ENCODE measurements around the gene CAMTA1. TPM values are rescaled to one million over a fixed set of nuclear protein-coding genes. Genes with fewer than 3 reads are reported as not detected.

The CAMTA1 gene
- total and polyA plus RNA-seq, 9 of the 15 experiments (the other 6 are each of a cell fraction or from before 2014, with no cell fraction given), result 43.9 to 161 (median 65.9) TPM

GRCh38 chr1:7296968-7297367 is 511.7 kb downstream of the CAMTA1 start:
- ChIA-PET POLR2A (interaction anchor here (0.6 kb wide), 1 partner anchor 154 kb away, joined by 3 read pairs; no protein-coding TSS in a partner anchor), CTCF (ENCODE audit: low intra/inter-chr PET ratio) (no interaction called here)
- Histone ChIP-seq H3K36me3 (ENCODE audit: control insufficient read depth, insufficient read depth, low read length) (no peaks in the 10 kb centered on the region), H3K9ac (ENCODE audit: insufficient read depth in 1 of 2, low read depth in 2 of 2, low read length in 2 of 2) (no peak overlapping the region), H3K27ac (ENCODE audit: extremely low read depth, low read depth, low read length) (no peak overlapping the region), H3K9me1 (ENCODE audit: control insufficient read depth, insufficient read depth, low read length) (no peaks in the 10 kb centered on the region), H3K4me1 (replicated peaks in 1 of 2; ENCODE audit: control insufficient read depth in 2 of 2, insufficient read depth in 2 of 2, low read length in 2 of 2) (no peaks in the 10 kb centered on the region), H3K4me3 (no peak overlapping the region), H4K20me1 (replicated peaks; ENCODE audit: control insufficient read depth, insufficient read depth, low read length) (peaks cover 6% of the 10 kb centered on the region; the same call in 1 of the 2 replicates), H2AFZ (ENCODE audit: low read depth, low read length) (no peak overlapping the region), H3K79me2 (ENCODE audit: control insufficient read depth, insufficient read depth, low read length) (no peaks in the 10 kb centered on the region), H3K27me3 (ENCODE audit: control insufficient read depth in 2 of 2, insufficient read depth in 2 of 2, low read length in 2 of 2) (peaks cover 22 to 35% of the 10 kb centered on the region in 2 experiments), H3K4me2 (ENCODE audit: insufficient read depth, low read length) (no peak overlapping the region), H3K9me3 (replicated peaks; ENCODE audit: control insufficient read depth, insufficient read depth, low read depth, low read length) (no peaks in the 10 kb centered on the region)
- ATAC-seq (no peak), FAIRE-seq (no peak), DNase-seq (ENCODE audit: extremely low read depth in 1 of 4, low spot score in 3 of 4) (no peak)
- in situ Hi-C loops (cut with MboI), result no loop called here
- intact Hi-C loops (cut with micrococcal nuclease), result no loop called here
- no TSS peak for BruUV-seq (replicated peaks)
- TF ChIP-seq TAL1 (IDR thresholded peaks at IDR 0.05) (no peak), MGA (IDR thresholded peaks at IDR 0.05) (no peak), BRF2 (IDR thresholded peaks at IDR 0.05; ENCODE audit: borderline replicate concordance, insufficient read depth, insufficient read length) (no peak), NFATC3 (IDR thresholded peaks at IDR 0.05) (no peak), NCOA1 (IDR thresholded peaks at IDR 0.05; ENCODE audit: low read depth) (no peak), DPF2 (IDR thresholded peaks at IDR 0.05) (no peak), RBM39 (optimal IDR thresholded peaks at IDR 0.05; ENCODE audit: low read depth, low read length) (no peak), ZSCAN29 (IDR thresholded peaks at IDR 0.05) (no peak), MCM7 (IDR thresholded peaks at IDR 0.05) (no peak), ZNF232 (CRISPR knock-in tag; IDR thresholded peaks at IDR 0.05) (no peak), ESRRB (CRISPR knock-in tag; IDR thresholded peaks at IDR 0.05; ENCODE audit: borderline replicate concordance) (no peak), MYBL2 (IDR thresholded peaks at IDR 0.05; ENCODE audit: low read depth) (no peak), MYBL2 (CRISPR knock-in tag; IDR thresholded peaks at IDR 0.05; ENCODE audit: borderline replicate concordance) (no peak), ZNF644 (tag; IDR thresholded peaks at IDR 0.05; ENCODE audit: low read depth) (no peak)
